Left renal pelvis (tissue), 4 donors: ENCODE results near the gene LIMK1. TPM values are rescaled to one million over a fixed set of nuclear protein-coding genes. Genes with fewer than 3 reads are reported as not detected.

ENCODE experiments used
- DNase-seq, 4 donors: peaks; one replicate each; pipeline ENCODE4 v3.0.0-alpha.2; 2013; ENCODE audit warnings: low read depth in 4 of 4, low spot score in 3 of 4
- polyA plus RNA-seq, 4 donors: library from polyadenylated mRNA; unstranded; fragments of 120-200 nt; gene quantifications; one replicate each; pipeline ENCODE4 v1.2.1, GENCODE V29; 2013; ENCODE audit not compliant: insufficient read length in 4 of 4

Gene LIMK1
- polyA plus RNA-seq, 4 donors, result 22.4 to 26.2 (median 23.1) TPM

DNA sequence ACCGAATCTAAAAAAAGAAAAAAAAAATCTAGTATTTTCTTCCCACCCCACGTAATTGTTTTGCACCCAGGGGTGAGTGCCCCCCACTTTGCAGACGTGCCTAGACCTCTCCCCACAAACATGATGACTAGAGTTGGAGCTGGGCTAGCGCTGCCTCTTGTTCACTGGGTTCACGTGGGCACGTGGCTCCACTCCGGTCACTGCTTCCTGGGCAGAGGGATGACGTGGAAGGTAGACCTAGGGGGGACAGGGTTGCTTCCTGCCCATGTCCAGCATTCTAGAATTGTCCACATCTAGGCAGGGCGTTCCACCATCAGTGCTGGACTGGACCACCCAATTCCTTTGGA is 861 bp upstream of the LIMK1 start:
- no peak for DNase-seq

DNA sequence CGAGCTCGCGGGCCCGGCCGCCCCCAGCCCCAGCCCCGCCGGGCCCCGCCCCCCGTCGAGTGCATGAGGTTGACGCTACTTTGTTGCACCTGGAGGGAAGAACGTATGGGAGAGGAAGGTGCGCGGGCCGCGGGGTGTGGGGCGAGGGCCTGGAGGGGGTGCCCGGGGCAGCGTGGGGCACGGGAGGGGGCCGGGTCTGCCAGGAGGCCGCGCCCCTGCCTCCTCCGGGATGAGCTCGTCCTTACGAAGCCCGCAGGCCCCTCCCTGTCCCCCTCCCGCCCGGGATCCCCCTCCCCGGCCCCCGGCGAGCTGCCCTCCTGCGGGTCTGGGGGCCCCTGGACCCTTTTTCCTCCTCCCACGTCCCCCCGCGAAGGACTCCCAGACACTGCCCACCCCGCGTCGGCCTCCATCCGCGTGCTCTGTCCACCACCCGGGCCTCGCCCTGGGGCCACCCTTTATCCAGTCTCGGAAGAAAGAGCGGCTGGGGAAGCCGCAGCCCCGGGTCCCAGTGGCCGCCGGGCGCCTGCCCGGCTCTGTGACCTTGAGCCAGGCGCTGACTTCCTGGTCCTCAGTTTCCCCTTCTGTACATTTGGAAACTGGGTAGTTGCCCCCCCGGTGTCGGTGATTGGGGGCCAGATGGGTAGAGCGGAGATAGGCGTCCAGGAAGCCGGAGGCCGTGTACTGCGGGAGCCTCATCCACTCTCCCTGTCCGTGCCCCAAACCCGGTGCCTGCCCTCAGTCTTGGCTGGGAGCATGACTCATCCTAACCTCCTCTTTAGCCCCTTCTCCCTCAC is 521 bp downstream of the LIMK1 start:
- no peak for DNase-seq

DNA sequence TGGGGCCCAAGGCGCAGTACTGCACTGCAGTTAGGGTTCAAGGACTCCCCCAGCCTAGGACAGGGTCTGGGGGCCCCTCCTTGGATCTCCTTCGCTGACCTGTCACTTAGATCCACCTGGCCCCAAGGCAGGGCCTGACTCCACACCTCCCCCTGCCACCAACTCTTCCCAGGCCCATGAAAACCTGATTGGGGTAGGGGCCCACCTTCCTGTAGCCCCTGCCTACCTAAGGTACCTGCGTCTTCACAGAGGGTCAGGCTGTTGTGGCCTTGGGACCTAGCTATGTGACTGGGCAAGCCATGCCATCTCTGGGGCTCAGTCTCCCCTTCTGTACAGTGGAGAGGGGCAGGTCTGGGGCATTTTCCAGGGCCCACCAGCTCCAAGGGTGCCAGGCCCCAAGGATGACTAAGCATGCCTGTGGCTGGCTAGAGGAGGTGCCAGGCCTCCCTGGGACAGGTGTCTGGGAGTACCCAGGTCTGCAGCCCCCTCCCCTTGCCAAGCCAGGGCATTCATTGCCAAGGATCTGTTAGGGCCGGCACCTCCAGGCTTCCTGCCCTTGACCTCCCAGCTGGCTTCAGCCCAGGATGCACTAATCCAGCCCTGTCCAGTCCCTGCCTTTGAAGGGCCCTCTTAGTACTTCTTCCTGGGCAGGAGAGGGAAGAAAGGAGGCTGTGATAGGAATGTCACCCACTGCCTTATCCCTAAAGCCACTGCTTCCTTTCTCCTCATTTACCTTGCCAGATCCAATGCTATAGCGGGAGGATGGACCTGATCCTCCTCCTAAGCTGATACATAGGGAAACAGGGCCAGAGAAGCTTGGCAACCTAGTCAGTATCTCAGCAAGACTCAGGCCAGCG is 1.3 kb downstream of the LIMK1 start:
- DNase-seq, result no peak

DNA sequence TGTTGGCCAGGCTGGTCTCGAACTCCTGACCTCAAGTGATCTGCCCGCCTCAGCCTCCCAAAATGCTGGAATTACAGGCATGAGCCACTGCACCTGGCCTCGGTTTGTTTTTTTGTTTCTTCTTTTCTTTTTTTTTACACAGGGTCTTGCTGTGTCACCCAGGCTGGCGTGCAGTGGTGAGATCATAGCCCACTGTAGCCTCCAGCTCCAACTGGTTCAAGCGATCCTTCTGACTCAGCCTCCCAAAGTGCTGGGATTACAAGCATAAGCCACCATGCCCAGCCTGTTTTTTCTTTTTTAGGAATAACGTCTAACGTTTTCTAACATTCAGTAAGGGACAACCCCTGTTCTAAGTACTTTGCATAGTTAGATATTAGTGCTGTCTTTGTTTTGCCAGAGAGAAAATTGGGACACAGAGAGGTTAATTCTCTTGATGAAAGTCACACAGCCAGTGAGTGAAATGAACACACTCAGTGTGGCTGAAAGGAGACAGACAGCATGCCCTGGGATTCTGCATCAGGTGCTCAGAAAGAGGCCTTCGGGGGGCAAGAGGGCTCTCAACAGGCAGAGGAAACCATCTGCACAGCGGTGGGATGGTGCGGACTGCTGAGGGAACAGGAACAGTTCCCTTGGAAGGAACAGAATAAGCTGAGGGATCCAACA is 4.3 kb downstream of the LIMK1 start:
- DNase-seq, result no peak

DNA sequence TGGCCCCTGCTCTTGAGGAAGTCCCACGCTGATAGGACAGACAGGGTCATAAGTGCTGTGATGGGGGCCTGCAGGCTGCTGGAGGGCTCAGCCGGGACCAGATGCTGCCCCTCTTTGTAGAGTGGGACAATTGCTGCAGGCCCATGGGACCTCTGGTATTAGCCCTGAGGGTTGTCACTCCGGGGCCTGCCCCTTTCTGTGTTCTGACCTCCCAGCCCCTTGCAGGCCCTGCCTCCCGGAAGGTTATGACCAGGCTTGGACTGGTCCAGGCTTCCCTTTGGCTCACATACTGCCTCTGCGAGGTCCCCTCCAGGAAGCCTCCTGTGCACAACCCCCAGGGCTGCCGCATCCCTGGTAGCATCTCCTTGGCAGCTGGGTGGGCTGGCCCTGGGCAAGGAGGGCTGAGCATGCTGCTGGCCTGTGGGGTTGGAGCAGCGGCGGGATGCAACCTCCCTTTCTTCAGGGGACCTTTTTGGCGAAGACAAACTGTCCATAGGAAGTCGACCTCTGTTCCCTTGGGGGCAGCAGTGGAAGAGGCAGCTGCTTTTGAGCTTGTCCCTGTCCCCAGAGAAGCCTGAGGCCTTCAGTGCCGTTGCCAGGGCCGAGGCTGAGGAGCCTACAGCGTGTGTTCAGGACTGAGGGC is 8.8 kb downstream of the LIMK1 start:
- no peak for DNase-seq

DNA sequence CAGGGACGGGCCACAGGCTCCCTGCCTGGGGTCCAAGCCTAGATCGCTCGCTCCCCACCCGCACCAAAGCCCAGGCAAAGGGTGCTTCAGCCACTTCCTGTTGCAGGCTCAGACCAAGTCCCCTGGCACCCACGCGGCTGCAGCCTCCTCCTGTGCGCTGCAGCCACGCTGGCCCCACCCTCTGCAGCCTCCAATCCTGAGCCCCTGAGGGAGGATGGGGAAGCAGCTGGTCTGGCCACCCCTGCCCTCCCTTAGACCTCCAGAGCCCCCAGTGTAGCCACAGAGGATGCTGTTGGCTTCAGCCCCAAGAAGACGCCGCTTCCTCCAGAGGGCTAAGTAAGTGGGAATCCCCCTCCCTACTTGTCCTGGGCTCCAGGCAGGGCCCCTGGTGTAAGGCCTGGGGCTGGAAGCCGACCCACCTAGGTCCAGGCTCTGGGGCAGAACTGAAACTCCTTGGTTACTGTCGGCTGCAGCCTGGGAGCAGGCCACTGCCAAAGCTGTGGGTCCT is 9.4 kb downstream of the LIMK1 start:
- DNase-seq, result no peak

DNA sequence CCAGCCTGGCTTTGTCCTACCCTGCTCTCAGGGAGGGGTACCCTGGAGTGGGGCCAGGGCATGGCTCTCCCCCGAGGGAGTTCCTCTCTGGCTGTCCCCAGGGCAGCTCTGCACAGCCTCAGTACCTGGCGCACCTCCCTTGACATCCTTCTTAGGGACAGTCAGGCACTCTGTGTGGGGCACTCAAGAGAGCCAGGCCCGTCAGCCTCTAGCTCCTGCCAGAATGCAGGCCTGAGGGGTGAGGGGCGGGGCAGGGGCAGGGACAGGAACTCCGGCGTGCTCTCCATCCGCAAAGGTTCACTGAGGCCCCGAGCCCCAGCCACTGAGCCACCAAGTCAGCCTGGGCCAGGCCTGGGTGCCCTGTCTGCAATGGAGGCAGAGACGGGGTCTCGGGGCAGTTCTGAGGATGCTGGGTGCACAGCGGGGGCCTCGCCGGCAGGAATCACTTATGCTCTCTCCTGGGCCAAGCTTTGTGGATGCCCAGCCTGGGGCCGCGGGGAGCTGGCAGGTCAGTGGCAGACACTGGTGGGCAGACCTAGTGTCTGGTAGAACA is 10.1 kb downstream of the LIMK1 start:
- DNase-seq, result no peak

DNA sequence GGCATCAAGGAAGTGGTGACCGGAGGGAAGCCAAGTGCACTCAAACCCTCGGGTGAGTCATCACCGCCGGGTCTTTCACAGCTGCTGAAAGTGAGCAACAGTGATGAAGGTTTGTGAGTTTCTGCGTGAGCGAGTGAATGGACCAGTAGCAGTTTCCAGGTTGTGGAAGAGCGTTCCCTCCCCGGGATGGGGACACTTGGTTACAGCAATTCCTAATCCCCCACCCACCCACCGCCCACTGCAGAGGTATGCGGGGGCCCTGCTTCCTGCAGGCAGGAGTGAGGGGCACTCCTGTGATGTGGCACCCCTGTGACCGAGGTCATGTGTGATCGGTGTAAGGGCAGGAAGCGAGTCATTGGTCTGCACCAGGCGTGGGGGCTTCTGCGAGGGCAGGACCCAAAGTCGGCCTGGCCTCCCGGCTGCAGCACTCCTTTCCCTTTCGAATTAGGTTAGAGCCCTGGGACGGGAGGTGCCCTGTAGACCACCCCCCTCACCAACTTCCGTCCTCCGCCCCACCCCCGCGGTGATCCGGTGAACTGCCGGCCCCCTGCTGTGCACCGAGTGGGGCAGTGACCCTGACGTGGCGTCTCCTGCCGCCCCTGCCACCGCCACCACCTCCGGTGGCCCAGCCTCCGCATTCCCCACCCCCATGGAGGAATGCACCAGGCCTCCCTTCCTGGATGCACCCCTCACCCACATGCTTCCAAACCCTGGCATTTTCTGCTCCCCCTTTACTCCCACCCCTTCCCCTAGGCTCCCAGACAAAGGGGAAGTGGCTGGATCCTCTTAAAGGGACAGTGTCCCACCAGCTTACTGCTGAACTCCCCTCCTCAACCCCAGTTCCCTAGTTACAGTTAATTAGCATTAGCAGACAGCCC is 10.9 kb downstream of the LIMK1 start:
- DNase-seq, result no peak

DNA sequence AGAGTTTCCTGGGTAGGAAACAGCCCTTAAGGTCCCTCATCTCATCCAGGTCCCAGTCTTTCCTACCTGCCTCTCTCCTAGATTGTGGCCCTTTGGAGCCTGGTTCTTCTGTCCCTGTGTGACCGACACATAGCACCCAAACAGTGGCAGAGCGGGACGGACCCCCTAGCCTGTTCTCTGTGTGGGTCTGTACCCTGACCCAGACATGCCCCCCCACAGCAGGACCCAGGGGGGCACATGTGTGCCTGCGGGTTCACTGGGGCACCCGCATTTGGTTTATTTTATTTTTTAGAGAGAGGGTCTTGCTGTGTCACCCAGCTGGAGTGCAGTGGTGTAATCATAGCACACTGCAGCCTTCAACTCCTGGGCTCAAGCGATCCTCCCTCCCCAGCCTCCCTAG is 11.5 kb downstream of the LIMK1 start:
- no peak for DNase-seq

DNA sequence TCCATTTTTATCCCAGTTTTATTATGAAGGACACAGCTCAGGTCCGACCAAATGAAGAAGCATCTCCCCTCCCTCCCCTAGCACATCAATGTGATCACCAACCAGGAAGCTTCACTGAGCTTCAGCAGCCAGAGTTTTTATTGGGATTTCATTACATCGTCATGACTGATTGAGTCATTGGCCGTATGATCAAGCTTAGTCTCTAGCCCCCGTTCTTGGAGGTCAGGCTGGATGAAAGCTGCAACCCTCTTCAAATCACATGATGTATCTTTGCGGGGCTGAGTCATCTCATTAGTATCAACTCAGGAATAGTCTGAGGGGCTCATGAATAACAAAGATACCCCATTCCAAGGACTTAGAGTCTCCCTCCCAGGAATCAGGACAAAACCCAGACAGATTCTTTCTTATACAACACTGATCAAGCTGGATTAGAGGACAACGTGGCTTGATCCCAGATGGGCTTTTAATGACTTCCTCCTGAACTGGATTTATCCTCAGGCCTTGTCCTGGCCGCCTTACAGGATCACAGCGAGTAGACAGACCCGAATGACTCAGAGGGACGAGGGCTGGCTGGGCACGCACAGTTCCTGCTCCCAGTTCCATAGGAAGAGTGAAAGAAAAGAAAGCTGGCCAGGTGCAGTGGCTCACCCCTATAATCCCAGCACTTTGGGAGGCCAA is 14.5 kb downstream of the LIMK1 start:
- DNase-seq, result no peak

DNA sequence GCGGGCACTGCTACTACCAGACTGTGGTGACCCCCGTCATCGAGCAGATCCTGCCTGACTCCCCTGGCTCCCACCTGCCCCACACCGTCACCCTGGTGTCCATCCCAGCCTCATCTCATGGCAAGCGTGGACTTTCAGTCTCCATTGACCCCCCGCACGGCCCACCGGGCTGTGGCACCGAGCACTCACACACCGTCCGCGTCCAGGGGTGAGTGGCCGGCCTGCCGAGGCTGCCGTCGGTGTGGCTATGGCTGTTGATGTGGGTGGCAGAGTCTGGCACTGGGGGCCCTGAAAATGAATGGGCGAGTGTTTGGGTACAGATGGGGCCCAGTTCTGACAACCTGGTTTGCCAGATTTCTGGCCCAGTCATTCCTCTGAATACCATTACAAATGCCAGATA is 15.4 kb downstream of the LIMK1 start:
- no peak for DNase-seq

DNA sequence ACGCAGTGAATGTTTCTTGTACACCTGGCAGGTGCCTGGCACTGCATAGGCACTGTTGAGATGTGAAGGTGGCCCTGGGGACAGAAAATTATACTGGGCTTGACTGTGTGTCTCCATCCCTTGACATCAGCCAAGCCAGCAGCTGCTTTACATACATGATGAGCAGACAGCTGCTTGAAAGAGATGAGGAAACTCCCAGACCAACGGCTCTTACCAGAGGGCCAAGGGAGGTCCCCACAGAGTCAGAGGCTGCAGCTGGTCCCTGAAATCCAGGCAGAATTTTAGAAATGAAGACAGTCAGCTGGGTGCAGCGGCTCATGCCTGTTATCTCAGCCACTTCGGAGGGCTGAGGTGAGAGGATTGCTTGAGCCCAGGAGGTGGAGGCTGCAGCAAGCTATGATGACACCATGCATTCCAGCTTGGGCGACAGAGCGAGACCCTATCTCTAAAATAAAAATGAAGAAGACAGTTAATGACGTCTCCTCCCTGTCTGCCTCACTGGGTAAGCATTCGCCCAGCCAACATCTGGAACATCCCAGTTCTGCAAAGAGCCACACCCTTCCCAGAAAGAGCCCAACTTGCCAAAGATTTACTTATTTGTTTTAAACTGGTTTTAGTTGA is 17.6 kb downstream of the LIMK1 start:
- DNase-seq, result no peak

DNA sequence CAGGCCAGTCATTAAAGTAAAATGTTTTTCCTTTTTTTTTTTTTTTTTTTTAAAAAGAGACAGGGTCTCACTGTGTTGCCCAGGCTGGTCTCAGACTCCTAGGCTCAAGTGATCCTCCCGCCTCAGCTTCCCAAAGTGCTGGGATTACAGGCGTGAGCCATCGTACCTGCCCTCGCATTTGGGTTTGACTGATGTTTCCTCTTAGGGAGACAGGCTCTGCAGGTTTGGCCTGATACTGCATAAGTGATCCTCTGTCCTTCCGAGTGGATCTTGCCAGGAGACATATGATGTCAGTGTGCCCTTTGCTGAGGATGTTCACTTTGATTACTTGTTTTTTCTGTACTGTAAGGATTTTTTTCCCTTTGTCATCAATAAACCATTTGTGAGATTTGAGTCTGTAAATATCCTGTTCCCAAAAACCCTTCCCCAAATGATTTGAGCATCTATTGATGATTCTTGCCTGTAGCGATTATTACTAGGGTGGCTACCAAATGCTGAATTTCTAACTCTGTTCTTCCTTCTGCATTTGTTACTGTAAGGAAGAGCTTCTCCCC is 19.7 kb downstream of the LIMK1 start:
- DNase-seq, result no peak

DNA sequence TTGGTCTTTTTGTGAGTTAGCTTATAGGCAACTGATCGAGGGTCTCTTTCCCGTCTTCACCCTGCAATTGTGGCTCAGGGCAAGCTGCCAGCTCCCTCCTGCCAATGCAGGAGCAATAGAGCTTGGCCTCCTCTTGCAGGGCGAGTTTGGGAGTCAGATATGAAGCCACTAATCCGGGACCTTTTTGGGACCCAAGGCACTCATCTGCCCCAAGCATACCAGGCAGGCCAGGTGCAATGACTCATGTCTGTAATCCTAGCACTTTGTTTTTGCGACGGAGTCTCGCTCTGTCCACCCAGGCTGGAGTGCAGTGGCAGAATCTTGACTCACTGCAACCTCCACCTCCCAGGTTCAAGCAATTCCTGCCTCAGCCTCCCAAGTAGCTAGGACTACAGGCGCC is 21.1 kb downstream of the LIMK1 start:
- DNase-seq, result no peak

DNA sequence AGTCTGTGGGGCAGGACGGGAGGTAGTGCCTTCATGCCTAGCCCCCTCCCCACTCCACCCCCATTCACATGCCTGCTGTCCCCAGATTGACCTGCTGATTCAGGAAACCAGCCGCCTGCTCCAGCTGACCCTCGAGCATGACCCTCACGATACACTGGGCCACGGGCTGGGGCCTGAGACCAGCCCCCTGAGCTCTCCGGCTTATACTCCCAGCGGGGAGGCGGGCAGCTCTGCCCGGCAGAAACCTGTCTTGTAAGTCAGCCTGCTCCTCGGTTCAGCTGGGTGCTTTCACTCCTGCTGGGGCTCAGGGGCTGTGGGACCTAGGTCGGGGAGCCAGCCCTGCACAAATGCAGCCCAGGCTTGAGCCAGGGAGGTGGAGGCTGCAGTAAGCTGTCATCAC is 22.4 kb downstream of the LIMK1 start:
- no peak for DNase-seq

DNA sequence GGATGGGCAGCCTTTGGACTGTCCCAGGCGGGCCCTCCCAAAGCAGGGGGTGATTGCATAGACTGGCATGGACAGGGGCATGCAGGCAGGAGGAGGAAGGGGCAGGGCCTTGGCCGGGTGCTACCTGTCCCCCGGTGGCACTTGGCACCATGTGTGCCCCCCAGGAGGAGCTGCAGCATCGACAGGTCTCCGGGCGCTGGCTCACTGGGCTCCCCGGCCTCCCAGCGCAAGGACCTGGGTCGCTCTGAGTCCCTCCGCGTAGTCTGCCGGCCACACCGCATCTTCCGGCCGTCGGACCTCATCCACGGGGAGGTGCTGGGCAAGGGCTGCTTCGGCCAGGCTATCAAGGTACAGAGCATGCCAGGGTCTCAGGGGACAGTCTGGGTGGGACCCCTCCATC is 23.2 kb downstream of the LIMK1 start:
- no peak for DNase-seq

DNA sequence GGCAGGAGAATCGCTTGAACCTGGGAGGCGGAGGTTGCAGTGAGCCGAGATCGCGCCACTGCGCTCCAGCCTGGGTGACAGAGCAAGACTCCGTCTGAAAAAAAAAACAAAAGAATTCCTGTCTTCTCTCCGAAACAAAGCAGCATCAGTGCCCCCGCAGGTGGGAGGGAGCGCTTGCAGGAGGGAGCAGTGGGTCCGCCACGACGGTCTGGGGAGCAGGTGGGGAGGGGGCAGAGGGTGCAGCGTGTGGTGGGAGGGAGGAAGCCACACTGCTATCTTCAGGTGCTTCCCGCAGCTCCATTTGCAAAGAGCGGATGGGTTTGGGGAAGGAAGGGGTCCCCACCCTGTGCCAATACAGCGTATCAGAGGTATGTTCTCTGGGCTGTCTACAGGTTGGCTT is 31.7 kb downstream of the LIMK1 start:
- DNase-seq, result no peak

DNA sequence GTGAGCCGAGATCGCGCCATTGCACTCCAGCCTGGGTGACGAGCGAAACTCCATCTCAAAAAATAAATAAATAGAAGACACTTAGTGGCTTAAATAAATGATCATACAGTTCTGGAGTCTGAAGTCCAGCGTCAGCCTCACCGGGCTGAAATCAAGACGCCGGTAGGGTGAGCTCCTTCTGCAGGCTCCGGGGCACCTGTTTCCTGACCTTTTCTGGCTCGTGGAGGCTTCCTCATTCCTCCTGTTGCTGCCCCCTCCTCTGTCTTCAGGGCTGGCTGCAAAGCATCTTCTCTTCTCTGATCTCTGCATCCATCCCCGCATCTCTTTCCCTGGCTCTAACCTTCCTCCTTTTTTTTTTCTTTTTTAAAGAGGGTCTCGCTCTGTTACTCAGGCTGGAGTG is 32.8 kb downstream of the LIMK1 start:
- DNase-seq, result no peak
